Measurements from ENCODE around the gene TAS2R4.
"Not testable (repeated sequence)": the region's sequence is repeated elsewhere in the genome, so short reads cannot be mapped to it uniquely, and the experiment has no call there.

The TAS2R4 gene, protein sequence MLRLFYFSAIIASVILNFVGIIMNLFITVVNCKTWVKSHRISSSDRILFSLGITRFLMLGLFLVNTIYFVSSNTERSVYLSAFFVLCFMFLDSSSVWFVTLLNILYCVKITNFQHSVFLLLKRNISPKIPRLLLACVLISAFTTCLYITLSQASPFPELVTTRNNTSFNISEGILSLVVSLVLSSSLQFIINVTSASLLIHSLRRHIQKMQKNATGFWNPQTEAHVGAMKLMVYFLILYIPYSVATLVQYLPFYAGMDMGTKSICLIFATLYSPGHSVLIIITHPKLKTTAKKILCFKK

DNA sequence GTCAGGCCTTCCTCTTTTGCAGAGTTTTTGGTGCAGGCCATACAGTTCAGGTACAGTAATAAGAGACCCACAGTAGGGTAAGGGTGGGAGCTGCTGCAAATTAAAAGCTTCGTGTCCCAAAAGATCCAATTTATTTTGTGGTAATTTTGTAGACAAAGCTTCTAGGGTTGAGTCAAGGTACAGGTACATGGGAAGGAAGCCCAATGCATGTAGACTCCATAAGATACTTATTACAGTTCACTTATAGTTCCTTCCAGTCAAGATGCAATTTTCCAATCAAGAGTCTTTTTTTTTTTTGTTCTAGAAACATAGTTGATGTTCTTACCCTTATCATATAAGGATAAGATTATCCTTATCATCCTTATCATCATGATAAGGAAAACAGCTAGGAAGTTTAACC is at the start of gene TAS2R4:
Gene TAS2R4 (plus strand): TSS at position 301 of the 400 bp plus-strand sequence. CDS start 1,815 bp downstream, outside the sequence.
- no peak for DNase-seq

DNA sequence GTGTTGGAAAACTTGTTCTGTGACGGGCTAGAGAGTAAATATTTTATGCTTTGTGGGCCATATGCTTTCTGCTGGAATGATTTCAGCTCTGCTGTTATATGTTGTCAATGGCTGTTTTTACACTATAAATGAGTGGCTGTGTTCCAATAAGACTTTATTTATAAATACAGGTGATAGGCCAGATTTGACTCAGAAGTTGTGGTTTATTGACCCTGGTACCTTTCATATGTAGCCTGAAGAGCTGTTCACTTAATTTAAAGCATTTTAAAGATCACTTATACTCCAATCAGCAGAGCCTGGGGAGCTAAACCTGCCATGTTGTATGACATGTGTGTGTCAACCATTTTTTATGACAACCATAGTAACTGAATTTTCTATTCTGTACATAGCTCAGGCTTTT is 47.5 kb upstream of the TAS2R4 start:
- DNase-seq: no peak

DNA sequence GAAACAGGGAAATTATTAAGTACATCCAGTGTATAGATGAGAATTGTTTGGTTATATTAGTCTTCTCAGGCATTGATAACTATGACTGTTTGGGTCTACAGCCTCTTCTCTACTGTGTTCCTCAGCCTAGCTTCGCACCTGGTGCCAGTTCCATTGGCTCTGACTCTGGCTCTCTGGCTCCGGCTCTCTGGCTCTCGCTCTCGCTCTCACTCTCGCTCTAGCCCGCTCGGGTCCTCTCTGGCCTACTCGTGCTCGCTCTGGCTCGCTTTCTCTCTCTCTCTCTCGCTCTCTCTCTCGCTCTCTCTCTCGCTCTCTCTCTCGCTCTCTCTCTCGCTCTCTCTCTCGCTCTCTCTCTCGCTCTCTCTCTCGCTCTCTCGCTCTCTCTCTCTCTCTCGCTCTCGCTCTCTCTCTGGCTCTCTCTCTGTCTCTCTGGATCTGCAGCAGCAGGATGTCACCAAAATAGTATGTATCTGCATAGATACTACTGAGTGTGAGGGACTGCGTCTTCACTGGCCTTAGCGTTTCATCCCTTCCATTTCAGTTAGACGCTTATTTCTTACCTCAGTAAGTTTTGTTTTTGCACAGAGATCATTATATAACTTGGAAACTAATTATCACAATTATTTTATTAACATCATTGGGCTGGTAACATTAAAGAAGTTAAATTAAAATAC is 44.9 kb upstream of the TAS2R4 start:
- no peak for DNase-seq

DNA sequence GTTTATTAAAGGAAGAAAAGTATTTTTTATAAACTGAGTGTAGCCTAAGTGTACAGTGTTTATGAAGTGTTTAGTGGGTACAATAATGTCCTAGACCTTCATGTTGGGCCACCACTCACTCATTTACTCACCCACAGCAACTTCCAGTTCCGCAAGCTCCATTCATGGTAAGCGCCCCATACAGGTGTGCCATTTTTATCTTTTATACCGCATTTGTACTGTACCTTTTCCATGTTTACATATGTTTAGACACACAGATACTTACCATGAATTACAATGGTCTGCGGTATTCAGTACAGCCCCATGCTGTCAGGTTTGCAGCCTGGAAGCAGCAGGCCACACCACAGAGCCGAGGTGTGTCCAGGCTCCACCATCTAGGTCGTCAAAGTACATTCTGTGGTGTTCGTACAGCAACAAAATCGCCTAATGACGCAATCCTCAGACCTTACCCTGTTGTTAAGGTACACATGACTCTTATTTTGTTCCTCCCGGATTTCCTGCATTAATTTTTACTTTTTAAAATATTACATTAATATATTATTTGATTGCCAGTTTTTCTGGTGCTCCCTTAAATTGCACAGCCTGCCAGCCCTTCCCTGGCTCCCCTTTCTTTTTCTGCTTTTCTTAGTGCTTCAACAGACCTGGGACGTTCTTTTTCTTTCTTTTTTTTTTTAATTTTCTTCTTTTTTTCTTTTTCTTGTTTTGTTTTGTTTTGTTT is 39.2 kb upstream of the TAS2R4 start:
- DNase-seq: no peak

DNA sequence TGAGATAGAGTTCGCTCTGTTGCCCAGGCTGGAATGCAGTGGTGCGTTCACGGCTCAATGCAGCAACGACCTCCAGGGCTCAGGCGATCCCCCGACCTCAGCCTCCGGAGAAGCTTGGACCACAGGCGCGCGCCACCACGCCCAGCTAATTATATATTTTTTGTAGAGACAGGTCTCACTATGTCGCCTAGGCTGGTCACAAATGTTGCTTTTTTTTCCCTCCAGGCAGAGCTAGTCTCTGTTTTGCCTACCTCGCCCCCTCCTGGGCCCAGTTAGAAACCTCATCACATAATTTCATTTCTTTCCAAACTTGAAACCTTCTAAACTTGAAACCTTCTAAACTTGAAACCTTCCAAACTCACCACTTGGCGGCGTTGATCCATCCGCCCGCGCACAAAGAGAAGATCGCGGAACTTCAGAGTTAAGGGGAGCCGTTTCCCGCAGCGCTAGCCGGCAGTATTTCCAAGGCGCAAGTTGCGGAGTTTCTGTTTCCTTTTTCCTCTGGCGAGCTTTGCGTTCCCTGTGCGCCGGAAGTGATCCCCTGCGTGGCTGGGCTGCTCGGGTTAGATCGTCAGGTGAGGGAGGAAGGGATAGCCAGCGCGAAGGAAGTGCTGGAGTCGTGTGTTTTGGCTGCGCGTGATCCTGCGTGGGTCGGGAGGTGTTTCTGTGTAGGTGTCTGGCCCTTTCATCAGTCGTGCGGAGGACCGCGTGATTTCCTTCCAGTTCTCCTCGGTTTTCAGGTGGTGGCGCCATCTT is 38.5 kb upstream of the TAS2R4 start, which contains the start of gene SSBP1:
Gene SSBP1 (plus strand): TSS at position 523 of the 756 bp plus-strand sequence. CDS start 809 bp downstream, outside the sequence.
- DNase-seq: peak; percentile 92 to 95

DNA sequence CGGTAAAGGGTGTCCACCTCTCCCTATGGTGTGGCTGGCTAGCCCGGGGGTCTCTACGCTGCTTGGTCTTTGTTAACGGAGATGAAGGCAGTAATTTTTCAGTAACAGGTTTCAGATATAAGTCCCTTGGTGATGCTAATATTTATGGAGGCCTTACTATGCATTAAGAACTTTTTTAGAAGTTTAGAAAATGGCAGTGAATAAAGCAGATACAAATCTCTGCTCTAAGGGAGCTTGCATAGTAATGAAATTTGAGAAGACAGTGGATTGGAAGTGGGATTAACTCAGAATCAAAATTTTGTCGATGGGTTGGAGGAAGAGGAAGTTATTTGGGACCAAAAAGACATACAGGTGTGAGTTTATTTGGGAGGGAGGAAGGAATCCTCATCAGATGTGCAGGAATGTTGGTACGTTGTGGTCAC is 37.9 kb upstream of the TAS2R4 start:
- no peak for DNase-seq

DNA sequence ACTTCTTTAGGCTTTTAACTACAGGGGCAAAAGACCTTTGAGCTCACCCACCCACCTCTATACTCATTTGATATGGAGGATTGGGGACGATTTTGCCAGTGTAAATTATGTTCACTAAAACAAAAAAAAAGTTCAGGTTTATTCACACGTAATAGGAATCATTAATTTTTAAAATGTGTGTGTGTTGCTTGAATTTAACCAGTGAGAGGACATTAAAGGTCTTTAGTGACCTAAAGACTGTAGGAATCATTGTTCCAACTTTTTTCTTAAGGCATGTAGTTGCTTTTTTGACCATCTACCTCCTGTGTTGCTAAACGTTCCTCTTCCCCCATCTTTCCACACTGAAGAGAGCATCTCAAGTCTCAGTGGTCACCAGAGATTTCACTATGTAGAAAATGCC is 37.2 kb upstream of the TAS2R4 start:
- no peak for DNase-seq

DNA sequence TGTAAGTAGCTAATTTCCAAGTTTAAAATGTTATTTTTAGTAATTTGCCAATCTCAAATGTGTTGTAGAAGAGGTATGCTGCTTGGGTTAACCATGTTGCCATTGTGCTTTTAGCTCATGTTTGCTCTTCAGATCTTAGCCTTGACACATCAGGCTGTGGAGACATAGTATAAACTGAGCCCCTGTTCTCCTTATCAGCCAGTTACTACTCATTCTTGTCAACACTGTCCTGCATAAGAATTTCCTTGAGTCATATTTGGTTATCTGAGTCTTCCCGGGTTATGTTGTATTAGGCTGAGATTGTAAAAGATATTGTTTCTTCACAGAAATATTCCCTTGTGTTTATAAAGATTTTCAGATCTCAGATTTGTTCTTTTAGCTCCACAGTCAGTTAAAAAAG is 34.2 kb upstream of the TAS2R4 start:
- no peak for DNase-seq

DNA sequence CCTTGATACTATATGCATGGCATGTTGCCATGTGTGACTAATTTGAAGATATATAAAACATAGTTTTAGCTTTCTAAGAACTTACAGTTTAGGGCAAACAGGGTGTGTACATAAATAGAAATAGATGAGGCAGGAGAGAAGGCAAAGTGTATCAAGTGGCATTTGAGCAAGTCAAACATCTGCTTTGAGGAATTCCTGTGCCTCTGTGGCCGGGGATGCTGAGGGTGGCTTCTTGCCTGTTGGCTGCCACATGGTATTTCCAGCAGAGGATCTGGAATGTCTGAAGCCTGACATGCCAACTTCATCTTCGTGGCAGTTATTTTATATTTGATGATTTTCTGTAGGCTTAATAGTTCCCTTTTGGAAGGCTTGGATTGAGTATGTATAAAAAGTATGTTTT is 32.3 kb upstream of the TAS2R4 start:
- no peak for DNase-seq

DNA sequence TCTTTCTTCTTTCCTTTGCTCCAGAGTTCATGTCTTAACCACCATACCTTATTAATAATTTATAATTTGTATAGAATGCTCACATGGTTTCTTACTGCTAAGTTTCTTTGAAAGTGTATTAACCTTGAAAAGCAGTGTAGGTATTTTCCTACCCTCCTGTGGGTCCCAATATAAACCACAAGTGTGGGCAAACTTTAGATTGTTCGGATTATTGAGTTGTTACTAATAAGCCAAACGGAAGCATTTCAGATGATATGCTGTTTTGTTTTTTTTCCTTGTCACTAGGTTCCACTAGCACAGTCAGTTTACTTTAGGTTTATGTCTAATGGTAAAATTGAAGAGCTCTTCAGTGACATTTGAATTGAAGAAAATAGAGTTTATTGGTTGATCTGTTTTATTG is 28.1 kb upstream of the TAS2R4 start:
- DNase-seq: no peak

DNA sequence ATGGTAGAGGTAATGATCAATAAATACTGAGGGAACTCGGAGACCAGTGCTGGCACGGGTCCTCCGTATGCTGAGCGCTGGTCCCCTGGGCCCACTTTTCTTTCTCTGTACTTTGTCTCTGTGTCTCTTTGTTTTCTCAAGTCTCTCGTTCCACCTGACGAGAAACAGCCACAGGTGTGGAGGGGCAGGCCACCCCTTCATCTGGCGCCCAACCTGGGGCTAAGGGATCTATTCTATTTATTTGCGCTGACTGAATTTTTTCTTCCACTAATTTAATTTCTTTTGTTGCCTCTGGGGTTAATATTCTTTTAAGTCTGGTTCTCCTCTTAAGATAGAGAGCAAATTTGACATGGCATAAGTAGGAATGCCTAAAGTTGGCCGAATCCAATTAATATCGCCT is 24.6 kb upstream of the TAS2R4 start:
- DNase-seq: not testable (repeated sequence)

DNA sequence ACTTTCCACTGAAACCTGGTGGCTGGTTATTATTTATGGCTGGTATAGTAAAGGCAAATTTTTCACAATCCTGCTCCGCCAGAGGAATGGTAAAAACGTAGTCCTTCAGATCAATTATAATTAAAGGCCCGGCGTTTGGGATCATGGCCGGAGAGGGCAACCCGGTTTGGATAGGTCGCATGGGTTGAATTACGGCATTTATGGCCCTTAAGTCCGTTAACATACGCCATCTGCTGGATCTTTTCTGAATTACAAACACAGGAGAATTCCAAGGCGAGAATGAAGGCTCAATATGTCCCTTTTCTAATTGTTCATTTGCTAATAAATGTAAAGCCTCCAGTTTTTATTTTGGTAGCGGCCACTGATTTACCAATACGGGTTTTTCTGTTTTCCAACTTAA is 23.8 kb upstream of the TAS2R4 start:
- no peak for DNase-seq

DNA sequence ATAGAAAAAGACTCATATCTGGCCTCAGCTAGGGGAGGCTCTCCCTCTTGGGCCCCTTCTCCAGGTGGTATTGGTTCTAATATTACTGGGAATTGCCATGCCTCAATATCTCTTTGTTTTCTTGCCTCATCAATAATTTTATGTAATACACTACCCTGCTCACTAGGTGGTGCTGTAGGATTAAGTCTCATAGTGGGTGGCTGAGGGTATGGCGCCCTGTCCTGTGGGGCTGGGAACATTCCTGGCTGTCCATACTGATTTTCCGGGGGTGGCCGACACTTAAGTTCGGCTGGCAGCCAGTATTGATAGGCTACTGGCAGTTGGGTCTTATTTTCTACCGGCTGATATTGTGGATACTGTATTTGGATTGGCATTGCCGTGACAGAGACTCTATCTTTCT is 21.5 kb upstream of the TAS2R4 start:
- DNase-seq: no peak

DNA sequence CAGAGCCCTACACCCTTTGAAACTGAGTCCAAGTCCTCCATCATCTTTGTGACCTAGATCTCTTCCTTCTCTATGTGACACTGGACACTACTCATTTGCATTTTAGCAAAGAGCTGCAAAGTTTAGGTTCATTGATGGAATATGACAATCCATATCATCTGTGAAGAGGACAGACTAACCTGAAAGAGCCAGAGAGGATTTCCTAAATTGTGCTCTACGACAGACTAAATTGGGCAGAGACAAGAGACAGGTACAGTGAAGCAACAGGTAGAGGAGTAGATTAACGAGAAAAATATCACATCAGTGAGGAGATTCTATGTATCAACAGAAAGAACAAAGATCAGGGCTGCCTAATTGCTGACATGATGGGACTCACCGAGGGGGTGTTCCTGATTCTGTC is 12.7 kb upstream of the TAS2R4 start, which contains the start of gene TAS2R3:
Gene TAS2R3 (plus strand): TSS at position 301 of the 400 bp plus-strand sequence. CDS start 62 bp downstream, at position 363.
- DNase-seq: no peak

DNA sequence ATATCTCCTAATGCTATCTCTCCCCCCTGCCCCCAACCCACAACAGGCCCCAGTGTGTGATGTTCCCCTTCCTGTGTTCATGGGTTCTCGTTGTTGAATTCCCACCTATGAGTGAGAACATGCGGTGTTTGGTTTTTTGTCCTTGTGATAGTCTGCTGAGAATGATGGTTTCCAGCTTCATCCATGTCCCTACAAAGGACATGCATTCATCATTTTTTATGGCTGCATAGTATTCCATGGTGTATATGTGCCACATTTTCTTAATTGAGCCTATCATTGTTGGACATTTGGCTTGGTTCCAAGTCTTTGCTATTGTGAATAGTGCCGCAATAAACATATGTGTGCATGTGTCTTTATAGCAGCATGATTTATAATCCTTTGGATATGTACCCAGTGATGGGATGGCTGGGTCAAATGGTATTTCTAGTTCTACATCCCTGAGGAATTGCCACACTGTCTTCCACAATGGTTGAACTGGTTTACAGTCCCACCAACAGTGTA is 6.3 kb upstream of the TAS2R4 start:
- DNase-seq: not testable (repeated sequence)

DNA sequence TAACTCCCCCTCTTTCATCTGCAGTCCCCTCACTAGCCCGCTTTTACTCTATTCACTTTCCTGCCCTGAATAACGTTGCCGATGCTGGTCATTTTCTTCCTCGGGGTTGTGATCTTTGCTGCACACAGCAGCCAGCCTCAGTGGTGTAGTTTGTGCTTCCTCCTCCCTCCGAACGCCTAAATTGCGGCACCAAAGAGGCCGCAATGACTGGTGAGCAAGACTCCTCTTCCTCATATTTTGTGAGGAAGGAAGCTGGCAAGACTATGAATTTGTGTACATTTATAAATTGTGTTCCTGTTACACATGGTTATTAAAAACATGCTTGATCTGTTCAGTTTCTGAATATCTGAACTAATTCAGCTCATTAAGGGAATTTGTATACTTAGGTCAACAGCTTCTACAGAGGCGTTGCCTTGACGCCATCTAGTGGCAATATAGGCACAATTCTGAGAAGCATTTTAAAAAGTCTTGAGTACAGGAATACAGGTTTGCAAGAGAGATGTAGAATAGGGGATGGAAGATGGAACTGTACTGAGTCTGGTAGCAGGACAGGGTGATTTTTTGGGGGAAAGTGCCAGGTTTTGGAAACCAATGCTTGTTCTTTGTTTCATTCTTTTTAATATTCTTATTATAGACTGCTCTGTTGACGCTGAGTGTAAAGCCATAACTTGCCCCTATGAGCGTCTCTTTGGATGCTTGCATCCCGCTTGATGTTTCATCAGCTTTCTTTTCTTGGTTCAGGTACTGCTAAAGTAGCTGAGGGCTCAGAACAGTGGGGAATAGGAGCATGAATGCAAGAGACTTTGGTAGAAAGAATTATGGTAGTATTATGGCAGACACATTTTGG is 9.5 kb downstream of the TAS2R4 start:
- peak in 1 of 2 experiments; percentile 3 for DNase-seq

DNA sequence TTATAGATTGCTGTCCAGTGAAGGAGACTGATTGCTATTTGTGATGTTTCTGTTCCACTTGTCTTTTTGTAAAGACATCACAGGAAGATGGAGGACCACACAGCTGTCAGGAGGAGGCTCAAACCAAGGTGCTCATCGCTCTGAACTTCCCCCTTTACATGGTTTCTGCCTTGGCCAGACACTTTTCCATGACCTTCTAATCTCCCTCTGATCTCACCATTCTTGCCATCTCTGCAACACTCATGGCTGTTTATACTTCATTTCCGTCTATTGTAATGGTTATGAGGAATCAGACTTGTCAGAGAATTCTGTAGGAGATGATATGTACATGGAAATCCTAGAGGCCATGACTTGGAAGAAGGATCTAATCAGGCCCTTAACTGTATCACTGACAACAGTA is 11.8 kb downstream of the TAS2R4 start:
- DNase-seq: no peak

DNA sequence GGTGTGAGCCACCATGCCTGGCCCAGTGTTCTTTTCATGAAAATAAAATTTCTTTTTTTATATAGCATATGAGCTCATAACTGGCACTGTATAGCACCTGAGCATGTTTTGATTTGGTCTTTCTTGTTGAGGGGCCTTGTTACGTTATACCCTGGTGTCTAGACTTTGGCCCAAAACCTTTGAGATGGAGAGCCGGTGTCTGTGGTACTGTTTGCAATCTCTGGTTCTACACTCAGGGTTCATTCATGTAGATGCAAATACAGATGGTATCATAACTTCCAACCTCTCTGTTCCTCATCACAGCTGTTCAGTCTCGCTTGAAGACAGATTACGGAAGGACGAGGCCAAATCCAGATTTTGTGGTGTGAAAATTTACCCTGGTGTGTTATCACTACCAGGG is 13.4 kb downstream of the TAS2R4 start, which contains the start of gene TAS2R5:
Gene TAS2R5 (plus strand): TSS at position 301 of the 400 bp plus-strand sequence. CDS start 145 bp downstream, outside the sequence.
- DNase-seq: no peak

DNA sequence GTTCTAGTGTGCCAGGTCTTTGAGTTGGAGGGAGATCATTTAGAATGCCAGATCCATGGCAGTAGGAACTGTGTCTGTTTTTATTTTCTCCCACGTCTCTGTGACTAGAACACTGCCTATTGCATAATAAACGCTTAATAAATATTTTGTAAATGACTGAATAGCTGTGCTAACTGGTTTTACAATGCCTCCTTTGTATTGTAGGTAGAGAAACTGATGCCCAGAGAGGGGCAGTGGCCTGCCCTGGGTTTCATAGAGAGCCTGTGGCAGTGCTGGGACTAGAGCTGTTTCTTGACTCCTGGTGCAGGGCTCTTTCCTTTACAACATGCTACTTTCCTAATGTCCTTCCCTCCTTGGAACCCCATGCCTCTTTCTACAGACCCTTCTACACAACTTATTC is 16.1 kb downstream of the TAS2R4 start:
- DNase-seq: no peak

DNA sequence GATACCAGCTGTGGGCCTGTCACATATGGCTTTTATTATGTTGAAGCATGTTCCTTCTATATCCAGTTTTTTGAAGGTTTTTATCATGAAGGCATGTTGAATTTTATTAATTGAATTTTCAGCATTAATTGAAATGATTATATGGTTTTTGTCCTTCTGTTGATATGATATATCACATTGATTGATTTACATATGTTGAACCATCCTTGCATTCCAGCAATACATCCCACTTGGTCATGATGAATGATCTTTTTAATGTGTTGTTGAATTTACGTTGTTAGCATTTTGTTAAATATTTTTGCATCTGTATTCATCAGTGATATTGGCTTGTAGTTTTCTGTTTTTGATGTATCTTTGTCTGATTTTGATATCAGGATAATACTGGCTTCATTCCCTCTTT is 43.6 kb downstream of the TAS2R4 start:
- DNase-seq: no peak

DNA sequence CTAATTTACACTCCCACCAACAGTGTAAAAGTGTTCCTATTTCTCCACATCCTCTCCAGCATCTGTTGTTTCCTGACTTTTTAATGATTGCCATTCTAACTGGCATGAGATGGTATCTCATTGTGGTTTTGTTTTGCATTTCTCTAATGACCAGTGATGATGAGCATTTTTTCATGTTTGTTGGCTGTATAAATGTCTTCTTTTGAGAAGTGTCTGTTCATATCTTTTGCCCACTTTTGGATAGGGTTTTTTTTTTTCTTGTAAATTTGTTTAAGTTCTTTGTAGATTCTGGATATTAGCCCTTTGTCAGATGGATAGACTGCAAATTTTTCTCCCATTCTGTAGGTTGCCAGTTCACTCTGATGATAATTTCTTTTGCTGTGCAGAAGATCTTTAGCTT is 46.0 kb downstream of the TAS2R4 start:
- not testable (repeated sequence) for DNase-seq

All from NCI-H187 (cell line).